DMS 273 (cell line): ENCODE results near the gene FGFBP1.
"Not testable (repeated sequence)": the region's sequence is repeated elsewhere in the genome, so short reads cannot be mapped to it uniquely, and the experiment has no call there.

ENCODE experiments used
- DNase-seq: peaks from one replicate; lab custom pipeline; 2025; ENCODE audit not compliant: unreplicated experiment; lab: John Stamatoyannopoulos, UW

FGFBP1 gene

GRCh38 chr4:15947684-15948083 lies 9.1 kb upstream of the FGFBP1 start:
- DNase-seq: no peak

- no peak for DNase-seq
Observed at GRCh38 chr4:15945516-15945915, 7.0 kb upstream of the FGFBP1 start.

GRCh38 chr4:15944895-15945294 lies 6.4 kb upstream of the FGFBP1 start:
- DNase-seq: no peak

GRCh38 chr4:15942283-15942682 lies 3.7 kb upstream of the FGFBP1 start:
- DNase-seq: no peak

- no peak for DNase-seq
Observed at GRCh38 chr4:15938182-15938581, 358 bp downstream of the FGFBP1 start.

GRCh38 chr4:15936495-15936894 lies 2.0 kb downstream of the FGFBP1 start:
- DNase-seq: no peak

GRCh38 chr4:15935504-15936402 lies 2.8 kb downstream of the FGFBP1 start:
- no peak for DNase-seq

- DNase-seq: no peak
Observed at GRCh38 chr4:15934259-15934658, 4.3 kb downstream of the FGFBP1 start.

GRCh38 chr4:15931451-15932210 lies 6.9 kb downstream of the FGFBP1 start:
- DNase-seq: no peak

- no peak for DNase-seq
Observed at GRCh38 chr4:15930314-15930713, 8.2 kb downstream of the FGFBP1 start.

- no peak for DNase-seq
Observed at GRCh38 chr4:15929540-15929939, 9.0 kb downstream of the FGFBP1 start.

GRCh38 chr4:15928883-15929282 lies 9.7 kb downstream of the FGFBP1 start:
- DNase-seq: no peak

- DNase-seq: no peak
Observed at GRCh38 chr4:15926486-15926885, 12.1 kb downstream of the FGFBP1 start.

- no peak for DNase-seq
Observed at GRCh38 chr4:15925830-15926229, 12.7 kb downstream of the FGFBP1 start.

GRCh38 chr4:15921592-15921932 lies 17.0 kb downstream of the FGFBP1 start:
- no peak for DNase-seq

- peak; percentile 3 for DNase-seq
Observed at GRCh38 chr4:15920723-15921591, 17.6 kb downstream of the FGFBP1 start.

GRCh38 chr4:15918484-15919129 lies 19.9 kb downstream of the FGFBP1 start:
- DNase-seq: no peak

GRCh38 chr4:15917297-15917696 lies 21.2 kb downstream of the FGFBP1 start:
- DNase-seq: no peak

- DNase-seq: not testable (repeated sequence)
Observed at GRCh38 chr4:15916358-15916757, 22.2 kb downstream of the FGFBP1 start.

- no peak for DNase-seq
Observed at GRCh38 chr4:15914736-15915135, 23.8 kb downstream of the FGFBP1 start.

- no peak for DNase-seq
Observed at GRCh38 chr4:15914291-15914690, 24.2 kb downstream of the FGFBP1 start.
